Measurements from ENCODE around the gene LIN7A.

LIN7A gene

GRCh38 chr12:80937391-80938238 is at the start of gene LIN7A:
LIN7A (minus strand) TSS chr12:80937934; CDS start chr12:80937722, 212 bp downstream.
- peak; percentile 90 for DNase-seq

DNA sequence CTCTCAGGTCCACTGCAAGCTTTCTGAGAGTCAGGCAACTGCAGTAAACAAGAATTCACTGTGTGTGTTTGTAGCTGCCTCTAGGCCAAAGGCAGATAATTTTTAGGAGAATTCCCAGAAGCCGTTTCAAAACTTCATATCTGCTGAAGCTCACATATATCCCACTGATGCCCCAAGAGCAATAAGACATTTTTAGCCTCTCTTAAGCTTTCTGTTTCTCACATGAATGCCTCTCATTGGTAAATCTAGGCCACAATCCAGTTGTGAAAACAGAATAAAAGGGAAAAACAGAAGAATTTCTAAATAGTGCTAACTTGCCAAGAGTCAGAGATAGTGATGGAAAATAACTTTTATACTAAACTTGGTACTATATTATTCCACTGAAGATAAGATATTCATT is 48.5 kb upstream of the LIN7A start:
- no peak for DNase-seq

GRCh38 chr12:80979816-80980215 is 42.1 kb upstream of the LIN7A start:
- no peak for DNase-seq

GRCh38 chr12:80979251-80979650 is 41.5 kb upstream of the LIN7A start:
- DNase-seq: no peak

DNA sequence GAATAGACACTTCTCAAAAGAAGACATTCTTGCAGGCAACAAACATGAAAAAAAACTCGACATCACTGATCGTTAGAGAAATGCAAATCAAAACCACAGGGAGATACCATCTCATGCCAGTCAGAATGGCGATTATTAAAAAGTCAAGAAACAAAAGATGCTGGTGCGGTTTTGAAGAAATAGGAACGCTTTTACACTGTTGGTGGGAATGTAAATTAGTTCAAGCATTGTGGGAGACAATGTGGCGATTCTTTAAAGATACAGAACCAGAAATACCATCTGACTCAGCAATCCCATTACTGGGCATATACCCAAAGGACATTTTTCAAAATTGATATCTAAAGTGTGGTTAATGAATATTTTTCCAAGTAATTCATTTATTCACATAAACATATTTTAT is 39.6 kb upstream of the LIN7A start:
- DNase-seq: no peak

DNA sequence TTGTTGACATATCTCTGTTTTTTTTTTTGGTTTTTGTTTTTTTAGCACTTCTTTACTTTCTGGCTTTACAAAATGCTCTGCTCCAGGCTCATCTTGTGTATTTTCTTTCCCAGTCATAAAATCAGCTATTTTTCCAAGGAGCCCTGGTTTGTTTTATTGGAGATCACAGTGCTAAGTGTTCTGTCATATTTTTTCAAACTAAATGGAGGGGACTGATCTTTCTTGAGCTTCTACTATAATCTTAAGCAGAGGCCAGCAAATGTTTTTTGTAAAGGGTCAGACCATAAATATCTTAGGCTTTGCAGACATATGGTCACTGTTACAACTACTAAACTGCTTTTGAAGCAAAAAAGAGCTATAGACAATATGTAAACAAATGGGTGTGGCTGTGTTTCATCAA is 30.6 kb upstream of the LIN7A start:
- no peak for DNase-seq

GRCh38 chr12:80967565-80967964 is 29.8 kb upstream of the LIN7A start:
- DNase-seq: no peak

- no peak for DNase-seq
Measured at GRCh38 chr12:80966001-80966400, 28.3 kb upstream of the LIN7A start.

DNA sequence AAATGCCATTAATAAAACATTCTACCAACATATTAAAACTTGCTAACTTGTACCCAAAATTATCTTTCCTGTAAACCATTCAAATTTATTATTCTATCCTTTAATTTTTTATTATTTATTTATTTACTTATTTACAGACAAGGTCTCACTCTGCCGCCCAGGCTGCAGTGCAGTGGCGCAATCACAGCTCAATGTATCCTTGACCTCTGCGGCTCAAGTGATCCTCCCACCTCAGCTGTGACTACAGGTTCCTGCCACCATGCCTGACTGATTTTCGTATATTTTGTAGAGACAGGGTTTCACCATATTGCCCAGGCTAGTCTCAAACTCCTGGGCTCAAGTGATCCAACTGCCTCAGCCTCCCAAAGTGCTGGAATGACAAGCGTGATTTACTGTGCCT is 20.4 kb upstream of the LIN7A start:
- no peak for DNase-seq

- DNase-seq: no peak
Measured at GRCh38 chr12:80954857-80955520, 17.3 kb upstream of the LIN7A start.

DNA sequence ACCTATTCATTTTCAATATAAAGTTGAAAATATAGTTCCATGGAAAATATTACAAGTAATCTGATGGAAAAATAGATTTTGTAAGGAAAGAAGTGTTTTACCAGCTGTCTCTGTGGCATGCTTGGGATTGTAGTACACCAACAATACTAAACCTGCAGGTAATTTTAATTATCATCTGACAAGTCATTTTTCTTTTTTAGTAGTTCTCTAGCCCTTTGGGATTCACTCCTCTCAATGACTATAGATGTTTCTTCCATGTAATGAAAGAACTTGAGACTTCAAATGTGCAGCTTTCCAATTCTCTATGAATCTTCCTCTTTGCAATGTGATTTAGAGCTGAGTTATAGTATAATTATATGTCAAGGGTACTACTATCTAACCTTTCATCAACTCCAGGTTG is 14.7 kb upstream of the LIN7A start:
- DNase-seq: no peak

- no peak for DNase-seq
Measured at GRCh38 chr12:80946591-80946990, 8.9 kb upstream of the LIN7A start.

DNA sequence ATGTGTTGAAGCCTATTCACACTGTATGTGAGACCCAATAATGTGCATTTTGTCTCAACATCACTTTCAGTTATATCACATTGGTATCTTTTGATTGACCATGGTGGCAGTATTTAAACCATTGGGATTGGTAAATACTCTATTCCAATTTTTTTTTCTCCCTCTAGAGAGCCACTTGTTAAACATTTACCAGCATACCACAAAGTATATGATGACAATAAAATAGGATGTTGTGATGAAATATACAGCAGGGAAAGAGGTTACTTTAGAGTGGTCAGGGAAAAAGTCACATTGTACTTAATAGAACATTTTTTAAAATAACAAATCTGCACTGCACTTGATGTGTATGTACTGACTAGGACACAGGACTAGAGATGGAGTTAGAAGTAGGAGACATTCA is 5.6 kb upstream of the LIN7A start:
- DNase-seq: no peak

GRCh38 chr12:80941916-80942315 is 4.2 kb upstream of the LIN7A start:
- no peak for DNase-seq

- no peak for DNase-seq
Measured at GRCh38 chr12:80939231-80939950, 1.7 kb upstream of the LIN7A start.

- no peak for DNase-seq
Measured at GRCh38 chr12:80938397-80938796, 663 bp upstream of the LIN7A start.

DNA sequence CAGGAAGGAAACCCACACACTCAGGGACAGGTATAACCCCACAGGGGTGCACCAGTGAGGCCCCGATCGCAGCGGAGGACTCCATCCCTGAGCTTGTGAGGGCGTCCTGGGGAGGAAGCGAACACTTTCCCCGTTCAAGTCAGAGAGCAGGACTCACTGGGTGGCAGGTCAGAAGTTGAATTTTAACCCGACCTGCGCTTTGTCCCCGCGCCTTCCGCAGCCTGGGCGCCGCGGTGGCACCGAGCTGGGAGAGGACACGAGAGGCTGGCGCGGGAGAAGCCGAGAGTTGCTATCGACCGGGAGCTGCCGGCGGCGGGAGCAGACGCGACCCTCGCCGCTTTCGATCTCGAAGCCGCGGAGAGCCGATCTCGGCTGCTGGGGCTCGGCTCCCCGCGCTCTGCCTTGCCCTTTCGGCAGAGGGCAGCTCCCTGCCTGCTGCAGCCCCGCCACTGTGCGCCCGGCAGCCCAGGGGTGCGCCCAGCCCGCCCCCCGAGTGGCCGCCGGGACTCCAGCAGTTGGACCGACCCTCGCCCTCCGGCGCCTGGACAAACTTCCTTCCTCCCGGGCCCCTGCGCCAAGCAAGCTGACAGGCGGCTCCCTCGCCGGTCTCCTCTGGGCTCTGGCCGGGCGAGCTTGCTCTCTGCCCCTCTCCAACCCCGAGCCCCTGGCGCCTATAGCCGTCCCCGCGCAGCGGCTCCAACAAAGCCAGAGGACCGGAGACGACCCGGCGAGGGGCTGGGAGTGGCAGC is 918 bp downstream of the LIN7A start:
- peak; percentile 7 for DNase-seq

- DNase-seq: peak; percentile 44
Measured at GRCh38 chr12:80936353-80936641, 1.4 kb downstream of the LIN7A start.

- peak; percentile 13 for DNase-seq
Measured at GRCh38 chr12:80935111-80935510, 2.6 kb downstream of the LIN7A start.

DNA sequence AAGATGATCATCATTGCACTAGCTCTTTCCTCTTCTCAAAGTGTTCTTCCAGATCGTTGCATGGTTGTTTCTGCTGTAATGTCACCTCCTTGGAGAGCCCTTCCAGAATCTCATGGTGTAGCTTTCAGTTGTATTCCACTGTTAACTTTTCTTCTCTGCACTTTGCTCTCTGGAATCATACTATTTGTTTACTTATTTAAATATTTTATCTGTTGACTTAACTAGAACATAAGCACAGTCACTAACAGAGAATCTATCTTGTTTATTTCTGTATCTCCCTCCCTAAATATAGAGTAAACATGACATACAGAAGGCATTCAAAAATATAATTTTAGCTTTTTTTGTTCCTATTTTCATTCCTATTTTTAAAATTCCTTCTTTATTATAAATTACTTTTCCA is 11.8 kb downstream of the LIN7A start:
- no peak for DNase-seq

DNA sequence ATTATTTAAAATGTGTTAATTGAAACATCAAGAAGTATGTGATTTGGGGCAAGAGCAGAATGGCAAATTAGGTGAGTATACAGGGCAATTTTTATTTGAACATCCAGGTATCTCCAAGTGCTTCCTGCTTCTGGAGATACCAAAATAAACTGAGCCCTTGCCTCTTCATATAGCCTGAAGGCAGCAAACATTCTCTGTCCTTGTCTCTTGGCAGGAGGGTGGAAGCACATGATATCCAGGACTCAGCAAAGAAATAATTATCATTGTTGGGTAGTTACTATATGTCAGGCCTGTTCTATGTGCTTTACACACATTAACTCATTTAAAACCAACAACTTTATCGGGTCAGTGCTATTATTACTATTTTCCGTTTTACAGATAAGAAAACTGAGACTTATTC is 12.5 kb downstream of the LIN7A start:
- no peak for DNase-seq

DNA sequence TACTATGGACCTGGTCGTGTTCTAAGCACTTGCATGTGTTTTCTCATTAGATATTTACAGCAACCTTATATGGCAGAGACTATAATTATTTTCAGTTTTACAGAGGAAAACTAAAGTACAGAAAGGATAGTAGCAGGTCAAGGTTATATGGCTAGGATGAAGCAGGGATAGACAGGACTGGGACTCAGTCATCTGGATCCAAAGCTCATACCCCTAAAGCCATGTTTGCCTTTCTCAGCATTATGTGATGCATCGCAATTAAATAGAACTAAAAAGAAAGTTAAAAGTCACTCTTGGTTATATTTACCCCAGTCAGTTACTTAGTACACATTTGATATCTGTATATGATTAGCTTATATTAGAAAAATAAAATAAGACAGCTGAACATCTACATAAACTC is 13.3 kb downstream of the LIN7A start:
- DNase-seq: no peak

DNA sequence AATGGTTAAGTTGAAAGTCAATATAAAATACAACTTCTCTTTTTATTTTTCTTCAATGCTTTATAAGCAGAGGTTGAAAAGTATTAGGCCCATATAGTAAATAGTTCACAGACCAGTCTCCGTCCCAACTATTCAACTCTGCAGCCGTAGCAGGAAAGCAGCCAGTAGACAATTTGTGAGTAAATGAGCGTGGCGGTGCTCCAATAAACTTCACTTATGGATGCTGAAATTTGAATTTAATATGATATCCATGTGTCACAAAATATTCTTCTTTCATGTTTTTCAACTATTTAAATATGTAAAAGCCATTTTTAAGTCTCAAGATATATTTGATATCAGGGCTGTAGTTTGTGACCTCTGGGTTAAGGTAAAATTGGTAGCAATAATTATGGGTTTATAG is 17.7 kb downstream of the LIN7A start:
- no peak for DNase-seq

Measured in NCI-H2171 (cell line).